Breast epithelium (tissue), 3 donors: Measurements from ENCODE around the gene PCDH9.

Source experiments
- POLR2A ChIP-seq: fragments of 450-650 bp; IDR thresholded peaks from one replicate; pipeline ENCODE4 v1.6.1; 2016; ENCODE audit warnings: antibody characterized with exemption, mild to moderate bottlenecking, moderate library complexity
- POLR2AphosphoS5 ChIP-seq, 3 donors: sonication (generic); formaldehyde crosslinking; IDR thresholded peaks; one replicate each; pipeline ENCODE4 v1.6.1; 2017; ENCODE audit warnings: antibody characterized with exemption in 3 of 3
- TF ChIP-seq, protein P1 (sequence below), 3 donors: fragments of 450-650 bp; IDR thresholded peaks; one replicate each; pipeline ENCODE4 v1.5.1; 2016 to 2017; ENCODE audit warnings: antibody characterized with exemption in 3 of 3, mild to moderate bottlenecking in 3 of 3, moderate library complexity in 3 of 3

GRCh38 chr13:66532146-66532545, 698.0 kb downstream of the PCDH9 start:
- TF ChIP-seq, protein P1, sequence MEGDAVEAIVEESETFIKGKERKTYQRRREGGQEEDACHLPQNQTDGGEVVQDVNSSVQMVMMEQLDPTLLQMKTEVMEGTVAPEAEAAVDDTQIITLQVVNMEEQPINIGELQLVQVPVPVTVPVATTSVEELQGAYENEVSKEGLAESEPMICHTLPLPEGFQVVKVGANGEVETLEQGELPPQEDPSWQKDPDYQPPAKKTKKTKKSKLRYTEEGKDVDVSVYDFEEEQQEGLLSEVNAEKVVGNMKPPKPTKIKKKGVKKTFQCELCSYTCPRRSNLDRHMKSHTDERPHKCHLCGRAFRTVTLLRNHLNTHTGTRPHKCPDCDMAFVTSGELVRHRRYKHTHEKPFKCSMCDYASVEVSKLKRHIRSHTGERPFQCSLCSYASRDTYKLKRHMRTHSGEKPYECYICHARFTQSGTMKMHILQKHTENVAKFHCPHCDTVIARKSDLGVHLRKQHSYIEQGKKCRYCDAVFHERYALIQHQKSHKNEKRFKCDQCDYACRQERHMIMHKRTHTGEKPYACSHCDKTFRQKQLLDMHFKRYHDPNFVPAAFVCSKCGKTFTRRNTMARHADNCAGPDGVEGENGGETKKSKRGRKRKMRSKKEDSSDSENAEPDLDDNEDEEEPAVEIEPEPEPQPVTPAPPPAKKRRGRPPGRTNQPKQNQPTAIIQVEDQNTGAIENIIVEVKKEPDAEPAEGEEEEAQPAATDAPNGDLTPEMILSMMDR (IDR thresholded peaks at IDR 0.05) = no peak
- no peak for TF ChIP-seq POLR2A
- TF ChIP-seq POLR2AphosphoS5 (IDR thresholded peaks at IDR 0.05) = no peak
